Raji (cell line): ENCODE results near the gene MTRR.

Experiments
- POLR2A ChIP-seq: IDR thresholded peaks from 2 replicates; pipeline ENCODE4 v1.6.1; 2011; ENCODE audit warnings: low read depth, low read length, control low read depth; ENCODE audit not compliant: insufficient read depth

MTRR gene

DNA sequence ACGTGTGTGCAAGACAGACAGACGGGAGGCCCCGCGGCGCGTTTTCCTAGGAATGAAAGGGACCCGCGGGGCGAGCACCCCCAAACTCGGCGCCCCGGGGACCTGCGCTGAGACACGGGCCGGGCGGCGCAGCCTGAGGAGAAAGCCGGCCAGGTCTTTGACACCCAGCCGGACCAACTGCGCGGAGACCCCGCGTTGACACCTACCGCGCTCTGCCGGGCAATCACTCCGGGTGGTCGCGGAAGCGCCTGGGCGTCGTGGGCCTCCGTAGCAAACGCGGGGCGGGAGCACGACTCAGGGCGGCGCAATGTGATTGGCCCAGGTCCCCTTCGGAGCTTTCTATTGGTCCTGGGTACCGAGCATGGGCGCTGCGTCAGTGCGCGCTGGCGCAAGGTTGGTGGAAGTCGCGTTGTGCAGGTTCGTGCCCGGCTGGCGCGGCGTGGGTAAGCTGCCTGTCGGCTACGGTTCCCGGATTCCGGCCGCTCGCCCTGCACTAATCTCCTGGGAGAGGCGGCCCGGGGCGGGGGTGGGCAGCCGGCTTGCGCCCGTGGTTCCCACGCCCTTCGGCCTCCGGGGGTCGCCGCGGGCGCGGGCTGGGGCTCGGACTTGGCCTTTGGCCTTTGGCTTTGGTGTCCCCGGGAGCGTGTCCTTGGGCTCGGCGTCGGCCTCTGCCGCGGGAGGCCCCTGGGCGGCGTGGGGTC is at the start of gene MTRR, which contains the start of gene FASTKD3:
MTRR (plus strand) TSS at position 376 of the 701 bp plus-strand sequence. CDS start 1,647 bp downstream, outside the sequence.
FASTKD3 (minus strand) TSS at position 259 of the 701 bp plus-strand sequence. CDS start 948 bp downstream, outside the sequence.
- TF ChIP-seq POLR2A, result peak; percentile 87

DNA sequence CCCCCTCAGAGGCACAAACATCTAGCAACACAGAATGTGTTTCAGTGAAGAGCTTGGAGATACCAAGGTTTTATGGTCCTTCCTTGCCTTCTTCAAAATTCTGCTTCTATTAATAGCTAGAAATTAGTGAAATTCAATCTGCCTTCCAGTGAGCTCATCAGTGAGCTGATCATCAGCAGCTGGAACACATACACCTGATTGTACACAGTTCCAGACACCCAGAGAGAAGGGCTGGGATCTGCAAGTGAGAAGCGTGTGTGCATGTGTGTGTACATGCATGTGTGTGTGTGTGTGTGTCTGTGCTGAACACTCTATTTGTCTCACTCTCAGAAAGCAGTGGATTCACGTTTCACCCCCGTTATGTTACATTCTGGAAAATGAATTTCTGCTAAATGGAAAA is 46.5 kb upstream of the MTRR start:
- TF ChIP-seq POLR2A, result no peak

DNA sequence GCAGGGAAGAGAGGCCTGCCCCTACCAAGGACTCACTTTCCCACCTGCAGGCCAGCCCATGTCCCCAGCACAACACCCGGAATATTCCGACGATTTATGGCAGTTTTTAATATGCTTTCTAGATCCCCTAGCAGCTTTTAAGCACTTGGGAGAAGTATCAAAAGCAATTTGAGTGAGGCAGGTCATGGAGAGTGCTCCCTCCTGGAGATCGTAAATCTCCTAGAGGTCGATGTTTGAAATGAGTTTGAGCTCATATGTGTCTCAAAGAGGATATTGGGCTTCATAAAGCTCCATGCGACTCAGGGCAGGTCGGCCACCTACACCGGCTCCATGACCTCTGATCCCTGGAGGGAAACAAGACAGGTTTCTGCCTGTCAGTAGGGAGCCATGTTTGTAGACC is 45.4 kb upstream of the MTRR start:
- no peak for TF ChIP-seq POLR2A

DNA sequence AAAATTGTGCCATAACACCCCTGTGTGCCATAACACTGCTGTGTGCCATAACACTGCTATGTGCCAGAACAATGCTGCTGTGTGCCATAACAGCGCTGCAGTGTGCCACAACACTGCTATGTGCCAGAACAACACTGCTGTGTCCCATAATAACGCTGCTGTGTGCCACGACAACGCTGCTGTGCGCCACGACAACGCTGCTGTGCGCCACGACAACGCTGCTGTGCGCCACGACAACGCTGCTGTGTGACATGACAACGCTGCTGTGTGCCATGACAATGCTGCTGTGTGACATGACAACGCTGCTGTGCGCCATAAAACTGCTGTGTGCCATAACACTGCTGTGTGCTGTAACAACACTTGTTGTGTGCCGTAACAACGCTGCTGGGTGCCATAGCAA is 44.0 kb upstream of the MTRR start:
- no peak for TF ChIP-seq POLR2A

DNA sequence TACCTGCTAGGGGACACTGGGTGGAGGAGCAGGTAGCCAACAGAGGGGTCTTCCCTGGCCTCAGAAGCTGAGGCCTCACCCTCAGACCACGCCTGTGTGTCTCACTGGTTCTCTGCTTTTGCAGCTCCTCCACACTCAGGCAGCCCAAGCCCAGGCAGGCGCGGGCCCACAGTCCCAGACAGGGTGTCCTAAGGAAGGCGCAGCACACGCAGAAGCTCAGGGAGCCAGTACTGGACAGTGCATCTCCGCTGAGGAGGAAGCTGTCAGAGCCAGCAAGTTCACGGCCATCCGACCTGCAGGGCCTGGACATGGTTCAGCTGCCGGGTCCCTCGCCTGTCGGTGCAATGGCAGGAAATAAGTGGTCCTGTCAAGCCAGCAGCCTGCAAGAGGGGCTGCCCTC is 43.3 kb upstream of the MTRR start:
- TF ChIP-seq POLR2A, result no peak

DNA sequence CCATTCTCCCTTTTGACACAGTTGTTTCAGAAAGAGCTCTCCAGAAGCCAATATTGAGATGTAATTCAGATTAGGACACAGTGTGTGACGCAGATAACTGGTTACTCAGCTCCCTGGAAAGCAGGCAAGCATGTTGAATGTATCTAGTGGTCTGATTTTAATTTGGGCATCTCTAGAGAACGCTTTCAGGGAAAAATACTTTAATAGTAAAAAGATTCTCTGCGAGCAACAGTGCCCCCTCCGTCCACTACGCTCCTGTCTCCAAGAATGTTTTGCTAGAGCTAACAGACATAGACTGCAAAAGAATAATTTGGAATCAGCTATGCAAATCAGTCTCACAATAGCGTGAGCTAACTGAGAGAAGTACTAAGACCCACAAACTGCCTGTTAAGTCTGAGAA is 41.3 kb upstream of the MTRR start:
- TF ChIP-seq POLR2A, result no peak

DNA sequence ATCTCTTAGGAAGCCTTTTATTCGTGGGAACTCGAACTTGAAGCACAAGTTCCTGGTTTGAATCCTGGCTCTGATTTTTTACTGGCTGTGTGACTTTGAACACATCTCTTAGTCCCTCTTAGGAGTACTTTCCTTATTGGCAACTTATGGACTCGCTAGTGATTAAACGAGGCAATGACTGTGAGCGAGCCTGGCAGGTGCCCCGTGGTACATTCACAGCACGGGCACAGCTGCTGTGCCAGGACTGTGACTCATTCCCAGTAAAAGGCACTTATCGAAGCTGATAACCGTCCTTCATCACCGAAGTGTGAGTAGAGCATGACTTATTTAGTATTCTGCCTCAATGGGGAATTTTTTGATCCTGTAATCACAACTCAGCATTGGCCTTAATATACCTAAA is 40.7 kb upstream of the MTRR start:
- no peak for TF ChIP-seq POLR2A

DNA sequence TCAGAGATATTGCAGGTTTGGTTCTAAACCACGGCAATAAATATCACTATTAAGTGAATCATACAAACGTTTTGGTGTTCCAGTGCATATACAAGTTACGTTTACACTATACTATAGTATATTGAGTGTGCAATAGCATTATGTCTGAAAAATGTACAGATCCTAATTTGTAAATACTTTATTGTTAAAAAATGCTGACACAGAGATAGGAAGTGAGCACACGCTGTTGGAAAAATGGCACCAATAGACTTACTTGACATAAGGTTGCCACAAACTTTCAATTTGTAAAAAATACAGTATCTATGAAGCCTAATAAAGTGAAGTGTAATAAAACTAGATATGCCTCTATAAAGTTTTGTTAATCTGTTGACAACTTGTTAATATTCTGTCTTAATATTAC is 34.0 kb upstream of the MTRR start:
- TF ChIP-seq POLR2A, result no peak

DNA sequence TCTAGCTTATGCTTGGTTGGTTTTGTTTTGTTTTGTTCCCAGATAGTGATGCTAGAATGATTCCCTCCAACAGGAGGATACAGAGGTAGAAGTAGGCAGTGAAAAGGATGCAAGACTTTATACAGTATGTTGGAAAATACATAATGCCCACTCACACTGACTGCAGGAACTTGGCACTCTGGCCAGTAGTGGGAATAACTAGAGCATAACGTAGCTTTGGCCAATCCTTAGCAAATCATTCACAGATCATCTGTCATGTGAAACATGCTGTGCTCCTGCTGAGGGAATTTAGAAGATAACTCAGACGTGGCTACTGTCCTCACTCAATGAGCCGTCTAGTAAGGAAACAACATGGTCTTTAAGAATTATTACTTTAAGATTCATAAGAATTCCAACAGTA is 31.5 kb upstream of the MTRR start:
- no peak for TF ChIP-seq POLR2A

DNA sequence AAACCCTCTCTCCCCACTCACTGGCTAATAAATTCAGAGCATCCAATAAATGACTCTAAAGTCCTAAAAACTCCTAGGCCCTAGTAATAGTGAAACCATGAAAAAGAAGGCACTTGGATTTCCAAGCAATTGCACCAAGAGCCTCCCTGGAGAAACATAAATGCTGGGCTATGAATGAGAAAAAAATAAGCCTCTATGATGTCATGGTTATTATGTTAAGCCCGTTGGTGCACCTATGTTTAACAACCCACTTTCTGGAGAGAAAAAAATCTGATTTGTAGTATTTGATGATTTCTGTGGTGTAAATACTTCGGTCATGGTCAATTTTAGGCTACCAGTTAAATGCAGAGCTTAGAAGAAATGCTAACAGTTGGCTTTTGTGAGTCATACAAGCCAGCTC is 26.4 kb upstream of the MTRR start:
- TF ChIP-seq POLR2A, result no peak

DNA sequence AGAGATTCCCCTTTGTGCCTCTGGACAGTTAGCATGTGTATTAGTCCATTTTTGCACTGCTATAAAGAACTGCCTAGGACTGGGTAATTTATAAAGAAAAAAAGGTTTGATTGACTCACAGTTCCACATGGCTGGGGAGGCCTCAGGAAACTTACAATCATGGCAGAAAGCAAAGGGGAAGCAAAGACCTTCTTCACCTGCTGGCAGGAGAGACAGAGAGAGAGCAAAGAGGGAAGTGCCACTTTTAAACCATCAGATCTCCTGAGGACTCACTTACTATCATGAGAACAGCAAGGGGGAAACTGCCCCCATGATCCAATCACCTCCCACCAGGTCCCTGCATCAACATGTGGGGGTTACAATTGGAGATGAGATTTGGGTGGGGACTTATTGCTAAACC is 24.0 kb upstream of the MTRR start:
- no peak for TF ChIP-seq POLR2A

DNA sequence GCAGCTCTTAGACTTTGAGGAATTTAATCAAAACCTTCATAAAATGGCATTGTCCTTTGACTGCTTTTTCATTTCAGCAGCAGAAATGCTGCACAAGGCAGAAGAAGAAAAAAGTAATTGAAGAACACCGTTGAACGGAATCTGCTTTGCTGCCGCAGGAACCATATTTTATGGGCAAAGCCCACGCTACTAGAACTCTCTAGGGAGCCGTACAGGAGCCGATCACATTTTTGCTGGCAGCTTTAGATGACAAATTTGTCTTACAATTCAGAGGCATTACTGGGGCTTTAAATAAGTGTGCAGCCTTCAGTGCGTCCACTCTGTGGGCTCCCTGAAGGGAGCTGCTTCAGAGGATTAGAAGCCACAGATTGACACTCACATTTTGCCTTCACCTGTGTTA is 23.4 kb upstream of the MTRR start:
- TF ChIP-seq POLR2A, result no peak

DNA sequence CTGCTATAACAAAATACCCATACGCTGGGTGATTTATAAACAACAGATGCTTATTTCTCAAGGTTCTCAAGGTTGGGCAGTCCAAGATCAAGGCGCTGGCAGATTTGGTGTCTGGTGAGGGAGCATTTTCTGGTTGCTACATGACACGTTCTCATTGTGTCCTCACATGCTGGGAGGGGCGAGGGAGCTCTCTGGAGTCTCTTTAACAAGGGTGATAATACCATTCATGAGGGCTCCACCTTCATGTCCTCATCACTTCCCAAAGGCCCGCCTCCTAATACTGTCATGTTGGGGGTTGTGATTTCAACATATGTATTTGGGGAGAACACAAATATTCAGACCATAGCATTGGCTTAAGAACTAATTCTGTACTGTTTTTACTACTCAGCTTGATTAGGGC is 22.6 kb upstream of the MTRR start:
- TF ChIP-seq POLR2A, result no peak

DNA sequence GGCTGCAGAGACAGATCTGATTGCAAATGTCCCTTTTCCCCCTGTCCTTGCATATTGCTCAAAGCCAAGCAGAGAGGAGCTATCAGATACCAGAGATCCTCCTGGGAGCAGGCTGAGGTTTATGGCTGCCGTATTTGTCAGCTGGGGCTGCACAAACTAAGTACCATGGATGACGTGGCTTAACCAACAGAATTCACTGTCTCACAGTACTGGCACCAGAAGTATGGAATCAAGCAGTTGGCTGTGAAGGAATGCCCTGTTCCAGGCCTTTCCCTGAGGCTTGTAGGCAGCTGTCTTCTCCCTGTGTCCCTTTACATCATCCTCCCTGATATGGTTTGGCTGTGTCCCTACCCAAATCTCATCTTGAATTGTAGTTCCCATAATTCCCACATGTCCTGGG is 20.7 kb upstream of the MTRR start:
- no peak for TF ChIP-seq POLR2A

DNA sequence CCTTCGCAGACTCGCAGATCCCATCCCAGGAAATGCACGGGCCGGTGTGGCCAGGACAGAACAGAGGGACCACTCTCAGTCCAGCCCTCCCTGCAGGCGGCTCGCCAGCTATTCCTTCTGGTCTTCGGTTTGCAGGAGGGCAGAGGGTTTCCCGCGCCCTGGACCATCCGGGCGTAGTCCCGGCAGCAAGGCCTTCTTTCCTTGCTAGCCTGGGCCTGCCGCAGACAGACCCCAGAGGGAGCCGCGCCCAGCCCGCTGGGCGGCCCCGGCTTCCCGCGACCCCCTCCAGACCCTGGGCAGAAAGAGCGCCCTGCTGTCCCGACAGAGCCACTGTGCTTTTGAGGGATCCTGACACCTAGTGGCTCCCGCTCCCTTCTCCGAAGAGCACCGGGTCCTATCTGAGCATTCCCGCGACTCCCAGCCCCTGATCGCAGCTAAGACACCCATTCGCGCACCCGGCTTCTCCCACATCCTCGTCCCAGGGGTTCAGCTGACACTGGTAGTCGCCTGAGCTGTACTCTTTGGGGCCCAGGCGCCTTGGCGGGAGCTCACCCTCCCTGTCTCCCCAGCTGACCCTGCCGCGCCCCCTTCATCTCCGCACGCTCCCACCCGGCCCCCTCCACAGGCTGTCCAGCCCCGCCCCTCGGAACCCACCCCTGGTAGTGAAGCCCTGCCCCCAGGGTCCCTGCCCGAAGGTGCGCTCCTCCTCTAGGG is 19.1 kb upstream of the MTRR start:
- no peak for TF ChIP-seq POLR2A

DNA sequence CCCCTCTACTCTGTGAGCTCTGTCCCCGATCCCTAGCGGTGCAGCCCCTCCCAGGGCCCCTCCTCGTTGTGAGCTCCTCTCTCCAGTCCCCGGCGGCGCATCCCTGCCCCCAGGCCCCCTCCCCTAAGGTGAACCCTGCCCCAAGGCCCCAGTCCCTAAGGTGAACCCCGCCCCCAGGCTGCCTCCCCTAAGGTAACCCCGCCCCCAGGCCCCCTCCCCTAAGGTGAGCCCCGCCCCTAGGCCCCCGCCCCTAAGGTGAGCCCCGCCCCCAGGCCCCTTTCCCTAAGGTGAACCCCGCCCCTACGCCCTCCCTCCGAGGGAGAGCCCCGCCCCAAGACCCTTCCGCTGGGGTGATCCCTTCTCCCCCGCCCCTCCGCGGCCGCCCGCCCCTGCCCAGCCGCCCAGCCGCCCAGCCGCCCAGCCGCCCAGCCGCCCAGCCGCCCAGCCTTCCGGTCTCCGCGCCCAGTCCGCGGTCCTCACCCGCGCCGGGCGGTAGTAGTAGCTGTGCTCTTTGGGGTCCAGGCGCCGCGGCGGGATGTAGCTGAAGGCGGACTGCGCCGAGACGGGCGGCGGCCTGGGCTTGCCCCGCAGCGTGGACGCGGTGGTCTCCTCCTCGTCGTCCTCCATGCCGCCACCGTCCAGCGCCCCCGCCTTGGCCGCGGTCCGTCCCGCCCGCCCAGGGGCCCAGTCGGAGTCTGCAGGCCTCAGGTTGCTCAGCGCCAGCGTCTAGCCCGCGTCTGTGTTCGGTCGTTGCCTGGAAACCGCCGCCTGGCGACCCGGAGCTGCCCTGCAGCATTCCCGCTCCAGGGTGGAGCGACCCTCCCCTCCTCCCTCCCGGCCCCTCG is 18.3 kb upstream of the MTRR start, which contains the start of gene CFAP90:
CFAP90 (minus strand) TSS at position 739 of the 845 bp plus-strand sequence; CDS start at position 627, 112 bp downstream.
- no peak for TF ChIP-seq POLR2A

DNA sequence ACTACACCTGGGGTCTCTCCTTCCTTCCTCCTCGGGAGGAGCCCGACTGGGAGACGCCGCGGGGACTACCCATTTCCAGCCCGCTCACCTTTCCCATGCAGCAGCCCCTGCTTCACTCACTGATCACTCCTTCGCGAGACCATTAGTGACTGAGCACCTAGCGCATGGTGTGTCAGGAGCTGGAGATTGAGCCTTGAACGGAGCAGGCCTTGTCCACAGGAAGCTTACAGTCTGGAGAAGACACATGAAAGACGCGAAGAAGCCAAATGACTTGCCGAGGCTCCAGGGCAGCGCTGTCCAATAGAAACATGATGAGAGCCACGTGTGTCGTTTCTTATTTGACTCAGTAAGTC is 17.7 kb upstream of the MTRR start:
- TF ChIP-seq POLR2A, result no peak
